Kidney (tissue), 14 donors: Measurements from ENCODE around the gene ARPC2. TPM values are rescaled to one million over a fixed set of nuclear protein-coding genes. Genes with fewer than 3 reads are reported as not detected.

Experiments
- DNase-seq, 5 donors: peaks; one replicate each; pipeline ENCODE4 v3.0.0-alpha.2; 2013 to 2020
- FAIRE-seq: peaks from 2 replicates; lab custom pipeline; 2012; peaks lifted over from hg19 to GRCh38; lab: Jason Lieb, UNC
- H3K27ac ChIP-seq, 2 donors: one replicate each; pipeline ENCODE4 v1.7.0; 2013; ENCODE audit warnings: low read depth in 2 of 2, low read length in 2 of 2, inconsistent platforms in 1 of 2
- H3K27me3 ChIP-seq: one replicate; pipeline ENCODE4 v1.7.1; 2013; ENCODE audit warnings: low read length, inconsistent platforms; ENCODE audit not compliant: control insufficient read depth, insufficient read depth
- H3K36me3 ChIP-seq, 3 donors: one replicate each; pipeline versions ENCODE4 v1.7.0 to v1.7.1; 2013; ENCODE audit warnings: low read length in 3 of 3, control low read depth in 1 of 3, inconsistent platforms in 1 of 3; ENCODE audit not compliant: insufficient read depth in 3 of 3, control insufficient read depth in 2 of 3
- H3K4me1 ChIP-seq, 3 donors: one replicate each; pipeline versions ENCODE4 v1.7.0 to v1.7.1; 2013; ENCODE audit warnings: low read length in 3 of 3, inconsistent platforms in 1 of 3, low read depth in 1 of 3; ENCODE audit not compliant: control insufficient read depth in 2 of 3, insufficient read depth in 2 of 3
- H3K4me3 ChIP-seq, 3 donors: one replicate each; pipeline versions ENCODE4 v1.7.0 to v1.8.1; 2013; ENCODE audit warnings: low read length in 3 of 3, control low read depth in 1 of 3, inconsistent platforms in 1 of 3
- H3K9ac ChIP-seq, 3 donors: one replicate each; pipeline versions ENCODE4 v1.7.0 to v1.7.1; 2013; ENCODE audit warnings: low read length in 3 of 3, control low read depth in 1 of 3, inconsistent platforms in 1 of 3
- H3K9me3 ChIP-seq, 3 donors: one replicate each; pipeline versions ENCODE4 v1.7.0 to v1.7.1; 2013; ENCODE audit warnings: low read length in 3 of 3, control low read depth in 1 of 3, inconsistent platforms in 1 of 3; ENCODE audit not compliant: control insufficient read depth in 2 of 3, insufficient read depth in 1 of 3
- intact Hi-C: fragments of 100-400 bp; cut with DNase I; formaldehyde crosslinking; loops from one replicate; pipeline ENCODE4 v1.11.1; 2022
- polyA plus RNA-seq: library from polyadenylated mRNA; stranded (reverse); fragments of 350-450 nt; fragmentation: Illumina TruSeq; extraction: RNeasy Lipid Tissue Mini Kit (QIAGEN cat#74804); gene quantifications from one replicate; pipeline ENCODE4 v1.2.3, GENCODE V29; 2014; ENCODE audit warnings: low read depth, low replicate concordance; ENCODE audit not compliant: insufficient read depth
- total RNA-seq: library from RNA; stranded (reverse); fragmentation: NEBNext Ultra II Directional; extraction: Animal tissue kit (Norgen Biotek cat#: 25700); gene quantifications from one replicate; pipeline ENCODE4 v1.2.1, GENCODE V29; 2021
- TF ChIP-seq, protein P1 (sequence below): IDR thresholded peaks from 3 replicates; pipeline ENCODE4 v1.5.1; 2012; ENCODE audit warnings: mild to moderate bottlenecking, moderate library complexity, borderline replicate concordance; ENCODE audit not compliant: insufficient read depth; ENCODE audit errors: extremely low read depth
- donor health status: control.
- donor health status: control.
- donor health status: control.
- donor health status: control.
- donor health status: control.
- donor health status: DM: yes; HTN: yes; CAD: no.
- donor health status: Normal renal cell carcinoma (clear cell type).

Gene ARPC2
- total and polyA plus RNA-seq, 2 donors from 2014 or later: 195 to 252 TPM

DNA sequence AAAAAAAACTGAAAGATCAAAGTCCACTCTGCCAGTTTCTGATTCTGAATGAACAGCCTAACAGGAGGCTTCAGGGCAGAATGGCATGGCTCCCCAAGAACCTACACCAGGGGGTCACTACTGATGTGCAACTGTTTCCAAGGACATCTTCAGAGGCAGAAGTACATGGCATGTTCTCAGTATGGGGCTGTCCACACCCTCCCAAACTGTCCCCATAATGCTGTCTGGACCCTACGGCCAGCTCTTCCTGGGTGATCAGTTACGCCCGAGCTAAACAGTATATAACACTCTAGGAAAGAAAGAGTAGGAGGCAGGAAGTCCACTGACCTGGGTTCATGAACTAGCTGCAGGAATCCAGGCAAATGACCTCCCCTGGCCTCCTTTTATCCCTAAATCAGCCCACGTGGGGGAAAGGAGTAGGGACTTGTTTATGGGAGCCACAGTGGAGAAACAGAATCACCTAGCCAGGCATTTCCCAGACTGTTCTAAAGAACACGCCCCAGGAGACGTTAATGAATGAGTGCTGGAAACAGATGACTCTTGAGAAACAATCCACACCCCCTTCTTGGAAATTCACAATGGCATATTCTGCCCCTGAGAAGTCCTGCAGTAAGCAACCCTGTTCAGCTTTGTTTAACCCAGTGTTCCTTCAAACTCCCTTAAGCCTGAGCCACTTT lies 72.8 kb downstream of the ARPC2 start:
- H3K27me3 ChIP-seq: no peaks in the 10 kb centered on the region
- peak overlapping the region; percentile 1 to 86 (median 73) for H3K4me3 ChIP-seq
- peak overlapping the region; percentile 98 for H3K27ac ChIP-seq
- peaks cover 9 to 64% (median 60%) of the 10 kb centered on the region in 3 donors for H3K4me1 ChIP-seq
- DNase-seq: peak in 2 of 5 donors; percentile 68 to 77
- FAIRE-seq: no peak
- TF ChIP-seq, protein P1, sequence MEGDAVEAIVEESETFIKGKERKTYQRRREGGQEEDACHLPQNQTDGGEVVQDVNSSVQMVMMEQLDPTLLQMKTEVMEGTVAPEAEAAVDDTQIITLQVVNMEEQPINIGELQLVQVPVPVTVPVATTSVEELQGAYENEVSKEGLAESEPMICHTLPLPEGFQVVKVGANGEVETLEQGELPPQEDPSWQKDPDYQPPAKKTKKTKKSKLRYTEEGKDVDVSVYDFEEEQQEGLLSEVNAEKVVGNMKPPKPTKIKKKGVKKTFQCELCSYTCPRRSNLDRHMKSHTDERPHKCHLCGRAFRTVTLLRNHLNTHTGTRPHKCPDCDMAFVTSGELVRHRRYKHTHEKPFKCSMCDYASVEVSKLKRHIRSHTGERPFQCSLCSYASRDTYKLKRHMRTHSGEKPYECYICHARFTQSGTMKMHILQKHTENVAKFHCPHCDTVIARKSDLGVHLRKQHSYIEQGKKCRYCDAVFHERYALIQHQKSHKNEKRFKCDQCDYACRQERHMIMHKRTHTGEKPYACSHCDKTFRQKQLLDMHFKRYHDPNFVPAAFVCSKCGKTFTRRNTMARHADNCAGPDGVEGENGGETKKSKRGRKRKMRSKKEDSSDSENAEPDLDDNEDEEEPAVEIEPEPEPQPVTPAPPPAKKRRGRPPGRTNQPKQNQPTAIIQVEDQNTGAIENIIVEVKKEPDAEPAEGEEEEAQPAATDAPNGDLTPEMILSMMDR: no peak
- no peaks in the 10 kb centered on the region for H3K9me3 ChIP-seq
- H3K36me3 ChIP-seq: no peaks in the 10 kb centered on the region
- intact Hi-C loops: loop anchor here (10.0 kb wide), 1 partner anchor 105 kb away; the partner anchor contains the start of gene CTDSP1
- H3K9ac ChIP-seq: peak overlapping the region in 2 of 3 donors; percentile 84 to 85

GRCh38 chr2:218290316-218291261 lies 73.6 kb downstream of the ARPC2 start:
- Histone ChIP-seq H3K27me3 (no peaks in the 10 kb centered on the region), H3K4me3 (peak overlapping the region; percentile 1 to 86 (median 73)), H3K36me3 (no peaks in the 10 kb centered on the region), H3K27ac (peak overlapping the region; percentile 98), H3K9me3 (no peaks in the 10 kb centered on the region), H3K9ac (peak overlapping the region in 2 of 3 donors; percentile 84 to 85), H3K4me1 (peaks cover 9 to 60% (median 56%) of the 10 kb centered on the region in 3 donors)
- intact Hi-C loops: loop anchor here (10.0 kb wide), 1 partner anchor 104 kb away; the partner anchor contains the start of gene CTDSP1
- TF ChIP-seq, protein P1: no peak
- DNase-seq (no peak), FAIRE-seq (no peak)

- Histone ChIP-seq H3K9me3 (no peaks in the 10 kb centered on the region), H3K4me1 (peaks cover 9 to 51% (median 47%) of the 10 kb centered on the region in 3 donors), H3K27me3 (no peaks in the 10 kb centered on the region), H3K27ac (peak overlapping the region; percentile 98), H3K9ac (peak overlapping the region; percentile 30 to 85 (median 84)), H3K36me3 (no peaks in the 10 kb centered on the region), H3K4me3 (peak overlapping the region; percentile 66 to 86 (median 73))
- FAIRE-seq (no peak), DNase-seq (no peak)
- TF ChIP-seq, protein P1: no peak
- intact Hi-C loops: loop anchor here (10.0 kb wide), 1 partner anchor 103 kb away; the partner anchor contains the start of gene CTDSP1
These were observed 74.5 kb downstream of the ARPC2 start for GRCh38 chr2:218291318-218292047.
